CD14-positive monocyte (primary cell): ENCODE measurements around the gene PCYT2. TPM values are rescaled to one million over a fixed set of nuclear protein-coding genes. Genes with fewer than 3 reads are reported as not detected.
A peak's percentile ranks its signal among the peaks of the same experiment; 100 is the strongest.

ENCODE experiments used
- DNase-seq, 3 donors: peaks; one replicate each; pipeline ENCODE4 v3.0.0-alpha.2; 2011 to 2022
- H2AFZ ChIP-seq: 2 replicates; pipeline ENCODE4 v1.6.0; 2012; ENCODE audit warnings: mild to moderate bottlenecking, low read depth, low read length, inconsistent platforms; ENCODE audit not compliant: insufficient read depth, poor library complexity, severe bottlenecking
- H3K27ac ChIP-seq, 2 donors: 1 replicate in 1 of 2; 2 replicates in 1 of 2; pipeline ENCODE4 v1.5.1; 2012 to 2013; ENCODE audit warnings: low read length in 2 of 2, control low read depth in 1 of 2, inconsistent platforms in 1 of 2, low read depth in 1 of 2, mild to moderate bottlenecking in 1 of 2
- H3K27me3 ChIP-seq, 2 donors: one replicate each; pipeline versions ENCODE4 v1.6.0 to v1.6.1; 2011 to 2013; ENCODE audit warnings: low read length in 2 of 2; ENCODE audit not compliant: control insufficient read depth in 2 of 2, insufficient read depth in 2 of 2
- H3K36me3 ChIP-seq, 2 donors: replicated peaks in 1 of 2; 1 replicate in 1 of 2; 2 replicates in 1 of 2; pipeline versions ENCODE4 v1.5.1 to v1.6.1; 2012 to 2013; ENCODE audit warnings: low read length in 2 of 2, control low read depth in 1 of 2, inconsistent platforms in 1 of 2, mild to moderate bottlenecking in 1 of 2; ENCODE audit not compliant: insufficient read depth in 2 of 2, control insufficient read depth in 1 of 2
- H3K4me1 ChIP-seq, 2 donors: 1 replicate in 1 of 2; 2 replicates in 1 of 2; pipeline versions ENCODE4 v1.5.1 to v1.6.1; 2012 to 2013; ENCODE audit warnings: low read length in 2 of 2, control low read depth in 1 of 2, inconsistent platforms in 1 of 2, mild to moderate bottlenecking in 1 of 2, moderate library complexity in 1 of 2; ENCODE audit not compliant: insufficient read depth in 2 of 2, control insufficient read depth in 1 of 2
- H3K4me2 ChIP-seq: replicated peaks from 2 replicates; pipeline ENCODE3; 2012; ENCODE audit warnings: low read length, moderate library complexity, mild to moderate bottlenecking; ENCODE audit not compliant: poor library complexity, severe bottlenecking; ENCODE audit errors: extremely low read depth
- H3K4me3 ChIP-seq, 3 experiments: fragments of 200-600 bp in 1 of 3; sonication (generic) in 1 of 3; replicated peaks in 1 of 3; 1 replicate in 2 of 3; 2 replicates in 1 of 3; pipeline ENCODE4 v1.5.1; 2011 to 2013; ENCODE audit warnings: low read length in 3 of 3, mild to moderate bottlenecking in 3 of 3, control low read depth in 2 of 3, low read depth in 2 of 3, inconsistent platforms in 1 of 3, moderate library complexity in 1 of 3
- H3K79me2 ChIP-seq: 2 replicates; pipeline ENCODE4 v1.6.0; 2012; ENCODE audit warnings: mild to moderate bottlenecking, control low read depth, inconsistent platforms, low read length, moderate library complexity; ENCODE audit not compliant: insufficient read depth
- H3K9ac ChIP-seq: 2 replicates; pipeline ENCODE4 v1.6.0; 2017; ENCODE audit warnings: low read length, mild to moderate bottlenecking; ENCODE audit not compliant: insufficient read depth, poor library complexity, severe bottlenecking
- H3K9me3 ChIP-seq, 2 donors: replicated peaks in 1 of 2; 1 replicate in 1 of 2; 2 replicates in 1 of 2; pipeline versions ENCODE4 v1.5.1 to v1.6.1; 2012 to 2013; ENCODE audit warnings: low read length in 2 of 2, control low read depth in 1 of 2; ENCODE audit not compliant: control insufficient read depth in 1 of 2, insufficient read depth in 1 of 2
- H4K20me1 ChIP-seq: 2 replicates; pipeline ENCODE4 v1.6.0; 2012; ENCODE audit warnings: mild to moderate bottlenecking, low read length, control low read depth, moderate library complexity; ENCODE audit not compliant: insufficient read depth
- H3K27ac Mint-ChIP-seq, 7 donors: one replicate each; pipeline ENCODE4 v1.8.0; 2020; ENCODE audit warnings: mild to moderate bottlenecking in 7 of 7, mixed read lengths in 7 of 7, moderate library complexity in 6 of 7, inconsistent platforms in 2 of 7
- H3K27me3 Mint-ChIP-seq, 3 donors: one replicate each; pipeline ENCODE4 v1.8.0; 2021 to 2022; ENCODE audit warnings: low read depth in 3 of 3, mild to moderate bottlenecking in 3 of 3, mixed read lengths in 3 of 3, moderate library complexity in 3 of 3, inconsistent platforms in 1 of 3
- H3K36me3 Mint-ChIP-seq, 2 donors: one replicate each; pipeline ENCODE4 v1.8.0; 2020; ENCODE audit warnings: mixed read lengths in 2 of 2, inconsistent platforms in 1 of 2, mild to moderate bottlenecking in 1 of 2
- H3K4me1 Mint-ChIP-seq: one replicate; pipeline ENCODE4 v1.8.0; 2020; ENCODE audit warnings: mild to moderate bottlenecking, mixed read lengths
- H3K4me3 Mint-ChIP-seq, 2 donors: one replicate each; pipeline ENCODE4 v1.8.0; 2020; ENCODE audit warnings: mild to moderate bottlenecking in 2 of 2, mixed read lengths in 2 of 2, moderate library complexity in 1 of 2
- H3K9me3 Mint-ChIP-seq, 7 donors: one replicate each; pipeline ENCODE4 v1.8.0; 2020 to 2022; ENCODE audit warnings: mixed read lengths in 7 of 7, mild to moderate bottlenecking in 6 of 7, moderate library complexity in 6 of 7, inconsistent platforms in 2 of 7
- WGBS: methylation state at CpG from one replicate; pipeline ENCODE4 v1.1.5; 2013; ENCODE audit warnings: missing lambda C conversion rate; ENCODE audit not compliant: insufficient coverage; 5-methylcytosine and 5-hydroxymethylcytosine counted together
- intact Hi-C, 2 donors: fragments of 100-400 bp; cut with micrococcal nuclease; formaldehyde crosslinking; loops; one replicate each; pipeline versions ENCODE4 v1.15.0 to v1.15.1; 2023
- polyA plus RNA-seq, 3 donors: library from polyadenylated mRNA; depleted of rRNA in 1 of 3; unstranded in 2 of 3; stranded (reverse) in 1 of 3; fragments of 300-500 nt in 2 of 3; fragments of >200 nt in 1 of 3; fragmentation: Illumina TruSeq in 2 of 3; gene quantifications; 1 replicate in 2 of 3; 2 replicates in 1 of 3; pipeline ENCODE4 v1.2.3, GENCODE V29; 2012 to 2021
- TF ChIP-seq, protein P1 (sequence below): fragments of 200-600 bp; IDR thresholded peaks from one replicate; pipeline ENCODE4 v1.8.0; 2022; ENCODE audit warnings: antibody characterized with exemption, mild to moderate bottlenecking

PCYT2 gene
- polyA plus RNA-seq, 3 donors, result 10.7 to 14.5 (median 11.0) TPM

DNA sequence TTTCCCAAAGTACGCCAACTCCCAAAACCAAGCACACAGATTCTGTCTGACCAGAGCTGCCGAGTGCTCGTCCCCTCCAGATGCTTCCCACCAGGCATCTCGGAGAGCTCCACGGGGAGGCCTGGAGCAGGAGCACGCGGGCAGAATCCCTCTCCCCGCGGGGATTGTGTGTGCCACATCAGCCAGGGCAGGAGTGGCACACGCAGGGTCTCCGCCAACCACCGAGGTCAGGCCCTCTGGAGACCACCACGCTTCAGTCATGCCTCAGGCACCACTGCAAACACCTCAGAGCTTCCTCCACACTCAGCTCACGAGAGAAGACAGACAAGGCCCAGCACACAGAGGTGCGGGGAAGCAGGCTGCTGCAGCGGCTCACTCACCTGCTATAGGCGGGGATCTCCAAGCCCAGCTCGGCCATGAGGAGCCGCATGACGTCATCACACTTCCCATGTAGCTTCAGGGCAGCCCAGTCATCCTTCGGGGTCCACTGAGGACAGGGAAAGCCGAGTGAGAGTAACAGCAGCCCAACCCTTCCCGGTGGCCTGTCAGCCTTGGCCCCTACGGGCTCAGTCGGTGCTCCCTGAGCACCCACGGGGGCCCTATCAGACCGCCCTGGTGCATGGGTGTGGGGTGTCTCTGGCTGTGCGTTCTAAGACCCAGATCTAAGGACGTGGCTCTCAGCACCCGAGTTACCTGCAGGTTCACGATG, 2.3 kb upstream of the PCYT2 start:
- no peak for DNase-seq
- Histone ChIP-seq H3K9me3 (peaks cover 0 to 2% of the 10 kb centered on the region in 2 donors), H3K79me2 (peaks cover 62% of the 10 kb centered on the region), H4K20me1 (peaks cover 79% of the 10 kb centered on the region), H3K4me2 (no peak overlapping the region), H2AFZ (no peak overlapping the region), H3K4me1 (peaks cover 39 to 46% of the 10 kb centered on the region in 2 donors), H3K27me3 (no peaks in the 10 kb centered on the region), H3K27ac (no peak overlapping the region), H3K36me3 (peaks cover 40 to 43% of the 10 kb centered on the region in 2 donors), H3K4me3 (no peak overlapping the region), H3K9ac (no peak overlapping the region)
- peaks cover 44 to 57% of the 10 kb centered on the region in 2 donors for H3K36me3 Mint-ChIP-seq
- peak overlapping the region in 2 of 7 donors; percentile 31 to 70 for H3K27ac Mint-ChIP-seq
- peaks cover 46% of the 10 kb centered on the region for H3K4me1 Mint-ChIP-seq
- H3K9me3 Mint-ChIP-seq, result peaks cover 0 to 10% (median 4%) of the 10 kb centered on the region in 7 donors
- 94% methylated on average over 31 of the region's 31 CpGs for WGBS
- H3K27me3 Mint-ChIP-seq, result no peaks in the 10 kb centered on the region
- H3K4me3 Mint-ChIP-seq, result no peak overlapping the region
- intact Hi-C loops, result loop anchor here in 1 of 2 donors (10.0 kb wide), 1 partner anchor 49 kb away; the partner anchor contains the start of gene P4HB
- TF ChIP-seq, protein P1, sequence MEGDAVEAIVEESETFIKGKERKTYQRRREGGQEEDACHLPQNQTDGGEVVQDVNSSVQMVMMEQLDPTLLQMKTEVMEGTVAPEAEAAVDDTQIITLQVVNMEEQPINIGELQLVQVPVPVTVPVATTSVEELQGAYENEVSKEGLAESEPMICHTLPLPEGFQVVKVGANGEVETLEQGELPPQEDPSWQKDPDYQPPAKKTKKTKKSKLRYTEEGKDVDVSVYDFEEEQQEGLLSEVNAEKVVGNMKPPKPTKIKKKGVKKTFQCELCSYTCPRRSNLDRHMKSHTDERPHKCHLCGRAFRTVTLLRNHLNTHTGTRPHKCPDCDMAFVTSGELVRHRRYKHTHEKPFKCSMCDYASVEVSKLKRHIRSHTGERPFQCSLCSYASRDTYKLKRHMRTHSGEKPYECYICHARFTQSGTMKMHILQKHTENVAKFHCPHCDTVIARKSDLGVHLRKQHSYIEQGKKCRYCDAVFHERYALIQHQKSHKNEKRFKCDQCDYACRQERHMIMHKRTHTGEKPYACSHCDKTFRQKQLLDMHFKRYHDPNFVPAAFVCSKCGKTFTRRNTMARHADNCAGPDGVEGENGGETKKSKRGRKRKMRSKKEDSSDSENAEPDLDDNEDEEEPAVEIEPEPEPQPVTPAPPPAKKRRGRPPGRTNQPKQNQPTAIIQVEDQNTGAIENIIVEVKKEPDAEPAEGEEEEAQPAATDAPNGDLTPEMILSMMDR, result no peak

DNA sequence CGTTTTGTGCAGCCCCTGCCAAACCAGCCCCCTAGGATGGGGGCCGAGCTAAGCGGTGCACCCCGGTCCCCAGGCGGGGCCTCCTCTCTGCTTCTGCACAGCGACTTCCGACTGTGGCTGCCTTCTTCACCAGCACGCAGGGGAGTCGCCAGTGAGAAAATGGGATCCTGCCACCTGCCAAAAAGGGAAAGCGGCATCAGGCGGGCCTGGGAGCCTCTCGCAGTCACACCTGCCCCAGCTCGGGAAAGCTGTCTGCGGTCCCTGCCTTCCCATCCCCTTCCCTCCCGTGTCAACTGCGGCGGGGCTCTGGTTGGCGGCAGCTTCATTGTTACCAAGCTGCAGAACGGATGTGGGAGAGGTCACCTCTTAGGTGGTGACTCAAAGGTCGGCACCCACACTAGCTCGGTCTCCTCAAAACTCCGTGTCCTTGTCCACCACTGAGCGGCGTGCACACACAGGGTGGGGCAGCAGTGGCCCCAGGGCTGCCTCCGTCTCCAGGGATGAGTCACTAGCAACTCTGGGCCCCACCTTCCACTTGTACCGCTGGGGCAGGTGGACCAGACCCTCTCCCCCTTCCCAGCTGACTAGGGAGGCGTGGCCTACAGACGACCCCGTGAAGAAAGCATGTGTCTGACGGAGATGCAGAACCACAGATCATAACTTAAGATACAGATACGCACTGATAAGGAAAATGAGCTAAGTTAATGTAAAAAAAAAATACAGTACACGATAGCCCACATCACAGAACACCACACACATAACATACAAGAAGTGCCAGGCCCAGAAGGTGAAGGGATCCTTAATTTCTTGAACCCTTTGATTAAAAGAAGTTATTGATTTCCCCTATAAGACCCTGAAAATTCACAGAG, 1.5 kb upstream of the PCYT2 start:
- Mint-ChIP-seq H3K36me3 (peaks cover 49 to 66% of the 10 kb centered on the region in 2 donors), H3K27me3 (no peaks in the 10 kb centered on the region), H3K9me3 (peaks cover 0 to 10% (median 4%) of the 10 kb centered on the region in 7 donors), H3K27ac (peak overlapping the region in 2 of 7 donors; percentile 30 to 72), H3K4me3 (no peak overlapping the region), H3K4me1 (peaks cover 41% of the 10 kb centered on the region)
- TF ChIP-seq, protein P1, result no peak
- peaks cover 46 to 49% of the 10 kb centered on the region in 2 donors for H3K36me3 ChIP-seq
- whole genome bisulfite sequencing, result 61% methylated on average over 17 of the region's 32 CpGs
- no peak overlapping the region for H3K27ac ChIP-seq
- H4K20me1 ChIP-seq, result peaks cover 74% of the 10 kb centered on the region
- no peak overlapping the region for H2AFZ ChIP-seq
- peaks cover 54% of the 10 kb centered on the region for H3K79me2 ChIP-seq
- no peak overlapping the region for H3K9ac ChIP-seq
- H3K4me2 ChIP-seq, result no peak overlapping the region
- DNase-seq, result no peak
- intact Hi-C loops, result loop anchor here in 1 of 2 donors (10.0 kb wide), 1 partner anchor 48 kb away; the partner anchor contains the start of gene P4HB
- no peak overlapping the region for H3K4me3 ChIP-seq
- H3K4me1 ChIP-seq, result peaks cover 34 to 40% of the 10 kb centered on the region in 2 donors
- peaks cover 0 to 2% of the 10 kb centered on the region in 2 donors for H3K9me3 ChIP-seq
- no peaks in the 10 kb centered on the region for H3K27me3 ChIP-seq
